AG04450 (cell line): ENCODE data around the gene LACTBL1. TPM values are rescaled to one million over a fixed set of nuclear protein-coding genes. Genes with fewer than 3 reads are reported as not detected.

Experiments
- CTCF ChIA-PET: fragments of 300-600, 350-600 bp; formaldehyde crosslinking; extraction: SDS; loops from one replicate; lab custom pipeline; 2022; ENCODE audit warnings: antibody characterized with exemption, inconsistent platforms; lab: Charles Lee
- POLR2A ChIA-PET: fragments of 350-600 bp; formaldehyde crosslinking; extraction: SDS; loops from one replicate; lab custom pipeline; 2021; ENCODE audit warnings: antibody characterized with exemption, inconsistent platforms; lab: Yijun Ruan, JAX
- DNase-seq: peaks from one replicate; pipeline ENCODE4 v3.0.0-alpha.2; 2011; ENCODE audit warnings: low read depth, low spot score
- H3K27ac ChIP-seq: one replicate; pipeline ENCODE4 v1.5.1; 2012; ENCODE audit warnings: low read depth, low read length, control low read depth
- H3K27me3 ChIP-seq: one replicate; pipeline ENCODE4 v1.6.0; 2012; ENCODE audit warnings: low read length; ENCODE audit not compliant: control insufficient read depth, insufficient read depth
- H3K4me3 ChIP-seq: 2 replicates; pipeline ENCODE4 v1.5.1; 2011; ENCODE audit warnings: mild to moderate bottlenecking, low read depth, low read length, control low read depth
- H3K9me3 ChIP-seq: 2 replicates; pipeline ENCODE4 v1.5.1; 2012; ENCODE audit warnings: low read length; ENCODE audit not compliant: control insufficient read depth, insufficient read depth
- CTCF ChIP-seq: IDR thresholded peaks from 2 replicates; pipeline ENCODE4 v1.5.1; 2011; ENCODE audit warnings: low read depth, low read length, control low read depth, inconsistent platforms
- polyA plus RNA-seq: library from polyadenylated mRNA; depleted of rRNA; stranded (reverse); fragments of >200 nt; gene quantifications from 2 replicates; pipeline ENCODE4 v1.2.3, GENCODE V29; 2011

Gene LACTBL1
- polyA plus RNA-seq, 1 experiment, result not detected

DNA sequence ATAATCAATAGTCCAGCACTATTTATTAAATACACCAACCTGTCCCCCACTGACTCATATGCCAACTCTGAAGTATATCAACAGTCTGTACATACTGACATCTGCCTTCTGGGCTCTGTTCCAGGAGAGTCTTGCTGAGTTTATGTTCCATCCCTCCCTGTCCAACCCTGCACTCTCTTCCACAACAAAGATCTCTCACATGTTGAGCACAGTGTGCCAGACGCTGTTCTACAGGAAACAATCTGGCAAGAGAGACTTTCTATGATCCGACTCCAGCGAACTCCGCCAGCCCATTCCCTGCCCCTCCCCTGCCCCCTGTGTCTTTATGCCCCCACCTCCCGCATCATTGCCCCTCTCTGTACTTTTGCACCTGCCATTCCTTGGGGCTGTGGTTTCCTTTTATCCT lies 3.4 kb downstream of the LACTBL1 start:
- ChIA-PET CTCF (no interaction called here), POLR2A (no interaction called here)
- Histone ChIP-seq H3K27ac (no peak overlapping the region), H3K9me3 (peaks cover 8% of the 10 kb centered on the region; the same call in 1 of the 2 replicates), H3K4me3 (no peak overlapping the region), H3K27me3 (peaks cover 43% of the 10 kb centered on the region)
- no peak for TF ChIP-seq CTCF
- DNase-seq, result peak; percentile 77

- H3K27ac ChIP-seq, result no peak overlapping the region
- no peak for TF ChIP-seq CTCF
- CTCF ChIA-PET, result no interaction called here
- peaks cover 8% of the 10 kb centered on the region; the same call in 1 of the 2 replicates for H3K9me3 ChIP-seq
- DNase-seq, result no peak
- POLR2A ChIA-PET, result no interaction called here
- H3K27me3 ChIP-seq, result peaks cover 41% of the 10 kb centered on the region
- no peak overlapping the region for H3K4me3 ChIP-seq
Measured at GRCh38 chr1:22967833-22968232, 4.8 kb downstream of the LACTBL1 start.

GRCh38 chr1:22966309-22966708 lies 6.4 kb downstream of the LACTBL1 start:
- peaks cover 37% of the 10 kb centered on the region for H3K27me3 ChIP-seq
- H3K27ac ChIP-seq, result no peak overlapping the region
- CTCF ChIA-PET, result no interaction called here
- POLR2A ChIA-PET, result no interaction called here
- TF ChIP-seq CTCF, result no peak
- H3K4me3 ChIP-seq, result no peak overlapping the region
- H3K9me3 ChIP-seq, result peaks cover 8% of the 10 kb centered on the region; the same call in 1 of the 2 replicates
- no peak for DNase-seq

- Histone ChIP-seq H3K9me3 (peaks cover 8% of the 10 kb centered on the region), H3K27me3 (peaks cover 35% of the 10 kb centered on the region), H3K4me3 (no peak overlapping the region), H3K27ac (no peak overlapping the region)
- ChIA-PET POLR2A (no interaction called here), CTCF (interaction anchor here (0.6 to 2.6 kb wide), 5 partner anchors 66 to 946 kb away, joined by 3 to 18 read pairs (median 8); no protein-coding TSS in a partner anchor)
- DNase-seq, result no peak
- no peak for TF ChIP-seq CTCF
Measured at GRCh38 chr1:22963044-22963677, 9.5 kb downstream of the LACTBL1 start.

DNA sequence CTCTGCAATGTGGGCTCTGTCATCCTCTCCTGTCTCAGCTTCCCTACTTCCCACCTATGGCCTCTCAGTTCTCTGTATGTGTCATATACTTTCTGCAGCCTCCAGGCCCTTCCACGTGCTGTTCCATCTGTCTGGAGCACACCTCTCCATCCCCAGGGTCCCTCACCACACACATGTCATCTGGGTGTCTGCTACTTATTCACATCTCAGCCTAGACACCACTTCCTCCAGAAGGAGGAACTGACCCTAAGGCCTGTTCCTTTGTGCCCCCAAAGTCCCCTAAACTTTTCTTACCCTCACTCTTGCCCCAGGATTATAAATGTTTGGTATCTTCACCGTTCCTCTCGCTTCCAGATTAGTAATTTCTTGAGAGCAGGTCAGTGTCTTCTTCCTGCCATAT lies 10.1 kb downstream of the LACTBL1 start:
- no peak overlapping the region for H3K4me3 ChIP-seq
- H3K27me3 ChIP-seq, result peaks cover 32% of the 10 kb centered on the region
- no peak for TF ChIP-seq CTCF
- H3K27ac ChIP-seq, result no peak overlapping the region
- POLR2A ChIA-PET, result no interaction called here
- peaks cover 8% of the 10 kb centered on the region for H3K9me3 ChIP-seq
- no peak for DNase-seq
- CTCF ChIA-PET, result no interaction called here
